GM18873 (cell line): ENCODE data around the gene MAML1.

Experiments used
- ATAC-seq: cut with Tn5 transposase; IDR thresholded peaks from one replicate; pipeline ENCODE4 v1.9.1; 2021; ENCODE audit warnings: mild to moderate bottlenecking, moderate library complexity, moderate number of reproducible peaks; ENCODE audit not compliant: unreplicated experiment, low FRiP score

Gene MAML1

GRCh38 chr5:179766021-179766725 lies 33.6 kb downstream of the MAML1 start:
- no peak for ATAC-seq

GRCh38 chr5:179766726-179767455 lies 34.3 kb downstream of the MAML1 start:
- ATAC-seq, result no peak

- no peak for ATAC-seq
Measured at GRCh38 chr5:179767496-179768100, 35.0 kb downstream of the MAML1 start.

GRCh38 chr5:179768326-179769085 lies 35.9 kb downstream of the MAML1 start:
- no peak for ATAC-seq

GRCh38 chr5:179769271-179769670 lies 36.6 kb downstream of the MAML1 start:
- no peak for ATAC-seq

- ATAC-seq, result no peak
Measured at GRCh38 chr5:179769796-179770195, 37.2 kb downstream of the MAML1 start.

- no peak for ATAC-seq
Measured at GRCh38 chr5:179771311-179771895, 38.8 kb downstream of the MAML1 start.

GRCh38 chr5:179772351-179772750 lies 39.7 kb downstream of the MAML1 start:
- ATAC-seq, result no peak

GRCh38 chr5:179773686-179774040 lies 41.0 kb downstream of the MAML1 start:
- ATAC-seq, result no peak

- ATAC-seq, result no peak
Measured at GRCh38 chr5:179774442-179774841, 41.8 kb downstream of the MAML1 start.

- ATAC-seq, result no peak
Measured at GRCh38 chr5:179776411-179776938, 43.9 kb downstream of the MAML1 start.

GRCh38 chr5:179777456-179777855 lies 44.8 kb downstream of the MAML1 start:
- ATAC-seq, result no peak

- ATAC-seq, result no peak
Measured at GRCh38 chr5:179777909-179778308, 45.3 kb downstream of the MAML1 start.

- ATAC-seq, result no peak
Measured at GRCh38 chr5:179778591-179778990, 46.0 kb downstream of the MAML1 start.

- ATAC-seq, result no peak
Measured at GRCh38 chr5:179779826-179780225, 47.2 kb downstream of the MAML1 start.

- no peak for ATAC-seq
Measured at GRCh38 chr5:179780362-179780761, 47.7 kb downstream of the MAML1 start.

- ATAC-seq, result no peak
Measured at GRCh38 chr5:179781846-179782245, 49.2 kb downstream of the MAML1 start.

- no peak for ATAC-seq
Measured at GRCh38 chr5:179783128-179783527, 50.5 kb downstream of the MAML1 start.

GRCh38 chr5:179786861-179787260 lies 54.2 kb downstream of the MAML1 start:
- ATAC-seq, result no peak

GRCh38 chr5:179788193-179788854 lies 55.7 kb downstream of the MAML1 start:
- no peak for ATAC-seq
